DMS53 treated with DMSO at 0.1 percent for 48 hours (cell line): Measurements from ENCODE around the gene ZNF273.
"Not testable (repeated sequence)": the region's sequence is repeated elsewhere in the genome, so short reads cannot be mapped to it uniquely, and the experiment has no call there.

Experiments used
- DNase-seq: peaks from one replicate; lab custom pipeline; 2025; ENCODE audit not compliant: unreplicated experiment; lab: John Stamatoyannopoulos, UW

Gene ZNF273

DNA sequence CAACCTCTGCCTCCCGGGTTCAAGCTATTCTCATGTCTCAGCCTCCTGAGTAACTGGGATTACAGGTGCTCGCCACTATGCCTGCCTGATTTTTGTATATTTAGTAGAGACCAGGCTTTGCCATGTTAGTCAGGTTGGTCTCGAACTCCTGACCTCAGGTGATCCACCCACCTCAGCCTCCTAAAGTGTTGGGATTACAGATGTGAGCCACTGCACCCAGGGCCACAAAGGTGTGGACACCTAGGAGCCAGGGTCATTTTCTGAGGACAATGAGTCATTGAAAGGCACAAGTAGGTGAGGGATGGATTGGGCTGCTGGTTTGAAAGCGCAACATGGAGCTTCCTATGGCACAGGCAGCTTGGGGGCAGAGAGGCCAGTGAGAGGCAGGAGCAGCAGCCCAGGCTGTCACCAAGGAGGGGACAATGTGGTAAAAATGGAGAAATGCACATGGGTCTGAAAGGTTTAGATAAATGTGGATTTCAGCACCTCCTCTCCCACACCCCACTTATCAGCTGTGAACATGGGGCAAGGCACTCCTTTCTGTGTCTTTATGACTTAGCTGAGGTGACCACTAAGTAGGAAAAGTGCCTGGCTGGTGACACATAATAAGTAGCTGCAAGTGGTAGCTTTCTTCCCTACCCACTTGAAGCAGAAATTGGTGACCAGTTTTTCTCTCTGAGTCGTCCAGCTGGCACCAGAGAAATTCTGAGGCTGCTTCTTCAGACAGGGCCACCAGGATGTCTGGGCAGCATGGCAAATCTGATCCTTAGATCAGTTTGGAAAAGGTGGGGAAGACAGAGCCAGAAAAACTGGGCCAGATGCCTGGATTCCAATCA lies 41.8 kb downstream of the ZNF273 start:
- DNase-seq = not testable (repeated sequence)

- no peak for DNase-seq
Observed at GRCh38 chr7:64945503-64946175, 42.6 kb downstream of the ZNF273 start.

GRCh38 chr7:64946772-64947171 lies 43.7 kb downstream of the ZNF273 start:
- DNase-seq = peak; percentile 38

DNA sequence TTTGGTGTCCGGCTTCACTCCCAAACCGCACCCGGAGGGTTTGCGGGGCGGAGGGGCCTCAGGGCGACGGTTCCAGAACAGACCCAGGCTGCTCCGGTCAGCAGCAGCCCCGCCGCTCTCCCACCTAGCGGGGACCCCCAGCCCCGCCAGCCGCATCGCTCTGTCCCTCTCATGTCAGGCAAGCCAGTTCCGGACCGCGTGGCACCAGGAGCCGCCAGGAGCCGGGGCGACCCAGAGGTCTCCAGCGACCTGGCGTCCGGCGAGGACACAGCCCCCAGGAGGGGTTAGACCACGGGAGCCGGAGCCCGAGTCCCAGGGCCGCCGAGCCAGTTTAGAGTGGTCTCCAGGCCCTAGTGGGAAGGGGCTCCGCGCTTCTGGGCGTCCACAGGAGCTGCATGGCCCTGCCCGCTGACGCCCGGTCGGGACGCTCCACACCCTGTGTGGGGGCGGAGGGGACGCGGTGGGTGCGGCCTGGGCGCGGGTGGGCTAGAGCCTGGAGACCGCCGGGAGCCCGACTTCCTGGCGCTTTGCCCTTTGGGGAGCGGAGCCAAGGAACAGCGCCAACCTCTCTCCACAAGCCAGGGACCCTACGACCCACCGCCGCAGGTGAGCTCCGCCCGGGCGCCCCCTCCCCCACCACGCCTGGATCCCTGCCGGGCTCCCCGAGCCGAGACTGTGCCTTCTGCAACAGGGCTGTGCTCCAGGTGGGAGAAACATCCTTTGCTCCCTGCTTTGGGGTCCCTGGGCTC lies 44.4 kb downstream of the ZNF273 start:
- DNase-seq = no peak

- not testable (repeated sequence) for DNase-seq
Observed at GRCh38 chr7:64948774-64949173, 45.7 kb downstream of the ZNF273 start.

GRCh38 chr7:64950673-64951072 lies 47.6 kb downstream of the ZNF273 start:
- not testable (repeated sequence) for DNase-seq

GRCh38 chr7:64951250-64951848 lies 48.3 kb downstream of the ZNF273 start:
- DNase-seq = peak; percentile 71

DNA sequence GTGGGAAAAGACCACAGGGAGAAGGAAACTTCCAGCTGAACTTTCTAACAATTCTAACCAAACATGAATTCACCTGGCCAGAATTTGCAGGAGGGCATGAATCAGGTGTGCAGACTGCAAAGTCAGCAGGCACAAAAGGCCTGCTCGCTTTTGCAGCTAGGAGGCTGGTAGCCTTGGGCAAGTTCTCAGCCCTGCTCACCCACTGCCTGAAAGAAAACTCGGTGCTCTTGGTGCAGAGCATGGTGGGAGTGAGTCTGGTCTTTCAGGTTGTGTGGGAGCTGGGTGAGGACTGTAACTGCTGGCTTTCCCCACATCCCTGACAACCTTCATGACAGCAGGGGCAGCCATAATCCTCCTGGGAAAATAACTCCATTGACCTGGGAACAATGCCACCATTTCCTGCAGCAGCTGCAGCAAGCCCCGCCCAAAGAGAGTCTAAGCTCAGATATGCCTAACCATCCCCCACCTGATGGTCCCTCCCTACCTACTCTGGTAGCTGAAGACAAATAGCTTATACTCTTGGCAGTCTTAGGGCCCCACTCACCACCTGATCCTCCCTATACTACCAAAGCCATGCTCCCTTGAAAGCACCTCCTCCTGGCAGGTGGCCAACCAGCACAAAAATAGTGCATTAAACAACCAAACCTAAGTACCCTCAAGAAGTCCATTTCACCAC lies 56.1 kb downstream of the ZNF273 start:
- peak; percentile 93 for DNase-seq

GRCh38 chr7:64965594-64965993 lies 62.5 kb downstream of the ZNF273 start:
- DNase-seq = no peak

GRCh38 chr7:64978497-64979203 lies 75.6 kb downstream of the ZNF273 start:
- no peak for DNase-seq
